Measurements from ENCODE around the gene GCGR. TPM values are rescaled to one million over a fixed set of nuclear protein-coding genes. Genes with fewer than 3 reads are reported as not detected.

The GCGR gene
- total RNA-seq, 2 experiments from 2014 or later: not detected

GRCh38 chr17:81840826-81841778 lies 37.2 kb downstream of the GCGR start:
- DNase-seq (no peak), ATAC-seq (ENCODE audit: poor library complexity) (no peak)
- no peak overlapping the region for H3K4me3 Mint-ChIP-seq
- Histone ChIP-seq H3K9me3 (ENCODE audit: control insufficient read depth in 1 of 2, insufficient read depth in 1 of 2, low read length in 2 of 2) (peaks cover 0 to 12% of the 10 kb centered on the region in 2 experiments), H3K27ac (ENCODE audit: low read depth in 1 of 2, low read length in 2 of 2) (no peak overlapping the region), H3K27me3 (ENCODE audit: control insufficient read depth in 1 of 2, insufficient read depth in 2 of 2, low read length in 2 of 2) (no peaks in the 10 kb centered on the region), H3K36me3 (ENCODE audit: insufficient read depth, low read length) (peaks cover 34% of the 10 kb centered on the region), H3K4me1 (ENCODE audit: insufficient read depth, low read length) (no peaks in the 10 kb centered on the region), H3K4me3 (ENCODE audit: low read length) (no peak overlapping the region)
- peaks cover 23% of the 10 kb centered on the region for H3K36me3 Mint-ChIP-seq (ENCODE audit: low read depth)
- no peak for TF ChIP-seq CTCF (IDR thresholded peaks at IDR 0.05)
- intact Hi-C loops (cut with DNase I, micrococcal nuclease): no loop called here
- no peaks in the 10 kb centered on the region for H3K4me1 Mint-ChIP-seq (ENCODE audit: low read depth)
- no peak overlapping the region for H3K27ac Mint-ChIP-seq
- ChIA-PET POLR2A (interaction anchor here (0.6 to 1.0 kb wide), 2 partner anchors 25 to 26 kb away, joined by 3 to 5 read pairs; no protein-coding TSS in a partner anchor), CTCF (interaction anchor here (0.5 kb wide), 1 partner anchor 39 kb away, joined by 4 read pairs; no protein-coding TSS in a partner anchor)
- no peaks in the 10 kb centered on the region for H3K9me3 Mint-ChIP-seq
- H3K27me3 Mint-ChIP-seq: no peaks in the 10 kb centered on the region

- H3K36me3 Mint-ChIP-seq (ENCODE audit: low read depth): peaks cover 23% of the 10 kb centered on the region
- Histone ChIP-seq H3K4me3 (ENCODE audit: low read length) (no peak overlapping the region), H3K36me3 (ENCODE audit: insufficient read depth, low read length) (peaks cover 42% of the 10 kb centered on the region), H3K4me1 (ENCODE audit: insufficient read depth, low read length) (no peaks in the 10 kb centered on the region), H3K9me3 (ENCODE audit: control insufficient read depth in 1 of 2, insufficient read depth in 1 of 2, low read length in 2 of 2) (peaks cover 0 to 16% of the 10 kb centered on the region in 2 experiments), H3K27me3 (ENCODE audit: control insufficient read depth in 1 of 2, insufficient read depth in 2 of 2, low read length in 2 of 2) (no peaks in the 10 kb centered on the region), H3K27ac (ENCODE audit: low read depth in 1 of 2, low read length in 2 of 2) (no peak overlapping the region)
- no peak for TF ChIP-seq CTCF (IDR thresholded peaks at IDR 0.05)
- no peaks in the 10 kb centered on the region for H3K27me3 Mint-ChIP-seq
- POLR2A ChIA-PET: interaction anchor here (1.0 kb wide), 1 partner anchor 25 kb away, joined by 3 read pairs; no protein-coding TSS in a partner anchor
- DNase-seq: no peak
- H3K4me3 Mint-ChIP-seq: no peak overlapping the region
- H3K27ac Mint-ChIP-seq: no peak overlapping the region
- no peaks in the 10 kb centered on the region for H3K4me1 Mint-ChIP-seq (ENCODE audit: low read depth)
- no peak for ATAC-seq (ENCODE audit: poor library complexity)
- H3K9me3 Mint-ChIP-seq: no peaks in the 10 kb centered on the region
- intact Hi-C loops (cut with DNase I, micrococcal nuclease): no loop called here
- CTCF ChIA-PET: no interaction called here
Observed at GRCh38 chr17:81841866-81842265, 37.9 kb downstream of the GCGR start.

GRCh38 chr17:81842378-81842724 lies 38.4 kb downstream of the GCGR start:
- Mint-ChIP-seq H3K27me3 (no peaks in the 10 kb centered on the region), H3K4me3 (no peak overlapping the region), H3K9me3 (no peaks in the 10 kb centered on the region), H3K27ac (no peak overlapping the region), H3K4me1 (ENCODE audit: low read depth) (no peaks in the 10 kb centered on the region), H3K36me3 (ENCODE audit: low read depth) (peaks cover 28% of the 10 kb centered on the region)
- H3K27me3 ChIP-seq (ENCODE audit: control insufficient read depth in 1 of 2, insufficient read depth in 2 of 2, low read length in 2 of 2): no peaks in the 10 kb centered on the region
- no peak overlapping the region for H3K27ac ChIP-seq (ENCODE audit: low read depth in 1 of 2, low read length in 2 of 2)
- no peak overlapping the region for H3K4me3 ChIP-seq (ENCODE audit: low read length)
- no peak for TF ChIP-seq CTCF (IDR thresholded peaks at IDR 0.05)
- peaks cover 47% of the 10 kb centered on the region for H3K36me3 ChIP-seq (ENCODE audit: insufficient read depth, low read length)
- DNase-seq: no peak
- H3K4me1 ChIP-seq (ENCODE audit: insufficient read depth, low read length): no peaks in the 10 kb centered on the region
- peaks cover 0 to 16% of the 10 kb centered on the region in 2 experiments for H3K9me3 ChIP-seq (ENCODE audit: control insufficient read depth in 1 of 2, insufficient read depth in 1 of 2, low read length in 2 of 2)
- POLR2A ChIA-PET: interaction anchor here (1.0 to 1.3 kb wide), 2 partner anchors 9 to 25 kb away, joined by 3 read pairs; partner anchors contain the start of gene MCRIP1
- no peak for ATAC-seq (ENCODE audit: poor library complexity)
- CTCF ChIA-PET: interaction anchor here (0.6 kb wide), 1 partner anchor 294 kb away, joined by 3 read pairs; no protein-coding TSS in a partner anchor
- intact Hi-C loops (cut with DNase I, micrococcal nuclease): no loop called here

Data from CD4-positive, alpha-beta T cell (primary cell).